GM18867 (cell line): ENCODE measurements around the gene PNKP.

Experiments used
- ATAC-seq: cut with Tn5 transposase; IDR thresholded peaks from one replicate; pipeline ENCODE4 v1.9.1; 2021; ENCODE audit warnings: mild to moderate bottlenecking, moderate library complexity; ENCODE audit not compliant: unreplicated experiment

The PNKP gene

GRCh38 chr19:49847731-49848696 is 19.4 kb downstream of the PNKP start:
- no peak for ATAC-seq

- ATAC-seq = no peak
Measured at GRCh38 chr19:49846408-49846807, 21.0 kb downstream of the PNKP start.

- no peak for ATAC-seq
Measured at GRCh38 chr19:49845414-49845813, 22.0 kb downstream of the PNKP start.

DNA sequence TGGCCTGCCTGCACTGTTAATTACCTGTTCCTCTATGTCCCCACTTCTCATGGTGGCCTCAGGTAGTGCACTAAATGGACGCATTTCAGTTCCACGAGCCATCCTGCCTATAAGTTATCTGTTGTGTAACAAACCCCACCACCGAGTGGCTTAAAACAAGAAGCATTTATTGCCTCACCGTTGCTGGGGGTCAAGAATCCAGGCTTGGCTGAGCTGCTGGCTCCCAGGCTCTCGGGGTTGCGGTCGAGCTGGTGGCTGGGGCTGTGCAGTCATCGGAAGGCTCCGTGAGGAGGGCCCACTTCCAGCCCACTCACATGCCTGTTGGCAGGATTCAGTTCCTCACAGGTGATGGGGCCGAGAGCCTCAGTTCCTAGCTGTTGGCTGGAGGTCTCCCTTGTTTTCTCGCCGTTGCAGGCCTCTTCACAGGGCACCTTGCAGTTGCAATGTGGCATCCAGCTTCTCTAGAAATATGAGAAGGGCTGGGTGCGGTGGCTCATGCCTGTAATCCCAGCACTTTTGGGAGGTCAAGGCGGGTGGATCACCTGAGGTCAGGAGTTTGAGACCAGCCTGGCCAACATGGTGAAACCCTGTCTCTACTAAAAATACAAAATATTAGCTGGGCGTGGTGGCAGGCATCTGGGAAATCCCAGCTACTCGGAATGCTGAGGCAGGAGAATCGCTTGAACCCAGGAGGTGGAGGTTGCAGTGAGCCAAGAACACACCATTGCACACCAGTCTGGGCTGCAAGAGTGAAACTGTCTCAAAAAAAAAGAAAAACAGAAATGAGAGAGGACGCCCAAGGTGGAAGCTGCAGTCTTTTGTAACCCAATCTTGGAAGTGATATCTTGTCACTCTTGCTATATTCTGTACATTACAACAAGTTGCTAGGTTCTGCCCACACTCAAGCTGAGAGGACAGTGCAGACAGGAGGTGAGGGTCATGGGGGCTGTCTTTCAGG is 23.0 kb downstream of the PNKP start:
- no peak for ATAC-seq

DNA sequence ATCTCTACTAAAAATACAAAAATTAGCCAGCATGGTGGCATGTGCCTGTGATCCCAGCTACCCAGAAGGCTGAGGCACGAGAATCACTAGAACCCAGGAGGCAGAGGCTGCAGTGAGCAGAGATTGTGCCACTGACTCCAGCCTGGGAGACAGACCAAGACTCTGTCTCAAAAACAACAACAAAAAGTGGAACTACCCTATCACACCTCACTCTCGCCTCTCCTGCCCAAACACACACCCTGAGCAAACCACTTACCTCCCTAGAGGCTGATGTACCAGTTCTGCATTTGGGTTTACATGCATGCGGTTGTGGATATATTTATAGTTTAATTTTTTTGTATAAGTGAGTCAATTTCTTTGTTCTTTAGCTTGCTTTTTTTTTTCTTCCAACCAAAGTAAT is 24.1 kb downstream of the PNKP start:
- ATAC-seq = no peak

- no peak for ATAC-seq
Measured at GRCh38 chr19:49840736-49841249, 26.6 kb downstream of the PNKP start.

- no peak for ATAC-seq
Measured at GRCh38 chr19:49840321-49840720, 27.1 kb downstream of the PNKP start.

DNA sequence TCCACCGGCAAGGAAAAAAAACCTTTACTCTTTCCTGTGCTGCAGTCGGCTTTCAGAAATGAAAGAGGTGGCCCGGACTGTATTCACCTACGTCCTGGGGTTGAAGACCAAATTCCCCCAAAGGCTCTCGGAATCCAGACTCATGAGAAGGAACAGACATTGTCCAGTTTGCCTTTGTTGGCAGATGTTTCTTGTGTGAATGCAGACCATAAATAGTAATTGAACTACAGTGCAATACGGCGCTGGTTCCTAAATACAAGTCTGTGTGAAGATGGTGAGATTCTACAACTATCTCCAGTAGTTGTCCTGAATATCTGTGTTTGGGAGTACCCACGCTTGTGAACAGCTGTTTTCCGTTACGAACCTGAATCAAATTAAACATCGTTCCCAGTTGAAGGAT is 27.7 kb downstream of the PNKP start:
- no peak for ATAC-seq

DNA sequence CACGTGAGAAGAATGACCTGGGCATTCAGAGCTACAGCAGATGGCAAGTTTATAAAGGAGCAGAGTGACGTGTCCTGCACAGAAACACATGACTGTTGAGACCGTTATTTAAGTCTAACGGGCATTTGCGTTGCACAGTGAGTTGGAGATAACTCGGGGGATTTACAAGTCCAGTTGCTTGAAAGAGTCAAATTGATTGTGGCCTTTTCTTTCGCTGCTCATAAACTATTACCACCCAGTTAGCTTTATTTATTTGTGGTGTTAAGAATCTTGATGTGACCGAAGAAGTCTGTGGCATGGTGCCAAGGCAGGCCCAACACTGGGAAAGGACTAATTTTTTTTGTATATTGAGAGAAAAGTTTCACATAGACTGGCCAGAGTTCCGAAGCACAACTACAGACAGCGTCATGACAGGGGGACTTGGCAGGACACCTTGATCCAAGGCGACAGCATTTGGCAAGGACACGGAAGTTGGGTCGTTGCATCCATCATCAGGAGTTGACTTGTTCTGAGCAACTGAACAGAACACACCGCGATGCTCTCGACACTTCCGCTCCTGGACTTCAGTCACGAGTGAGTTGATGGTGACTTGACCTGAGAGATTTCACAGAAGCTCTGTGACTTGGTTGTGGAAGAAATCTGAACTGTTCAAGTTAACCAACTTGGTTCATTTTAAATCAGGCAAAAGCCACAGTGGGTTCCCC is 28.3 kb downstream of the PNKP start:
- no peak for ATAC-seq

- ATAC-seq = no peak
Measured at GRCh38 chr19:49837425-49837824, 30.0 kb downstream of the PNKP start.

DNA sequence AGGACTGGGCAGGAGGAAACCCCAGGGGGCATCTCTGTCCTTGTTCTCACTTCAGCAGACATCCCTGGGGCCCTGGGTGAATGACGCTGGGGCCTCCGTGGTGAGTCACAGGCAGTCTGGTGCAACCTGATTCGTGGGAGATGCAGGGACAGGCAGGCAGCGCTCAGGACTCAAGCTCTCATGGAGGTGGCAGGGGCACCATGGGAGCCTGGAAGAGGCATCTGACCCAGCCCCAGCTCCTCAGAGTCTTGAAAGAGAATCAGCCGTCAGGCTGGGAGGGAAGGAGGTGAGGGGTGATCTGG is 30.4 kb downstream of the PNKP start:
- no peak for ATAC-seq

- no peak for ATAC-seq
Measured at GRCh38 chr19:49836176-49837008, 31.0 kb downstream of the PNKP start.

GRCh38 chr19:49835562-49835961 is 31.8 kb downstream of the PNKP start:
- no peak for ATAC-seq

DNA sequence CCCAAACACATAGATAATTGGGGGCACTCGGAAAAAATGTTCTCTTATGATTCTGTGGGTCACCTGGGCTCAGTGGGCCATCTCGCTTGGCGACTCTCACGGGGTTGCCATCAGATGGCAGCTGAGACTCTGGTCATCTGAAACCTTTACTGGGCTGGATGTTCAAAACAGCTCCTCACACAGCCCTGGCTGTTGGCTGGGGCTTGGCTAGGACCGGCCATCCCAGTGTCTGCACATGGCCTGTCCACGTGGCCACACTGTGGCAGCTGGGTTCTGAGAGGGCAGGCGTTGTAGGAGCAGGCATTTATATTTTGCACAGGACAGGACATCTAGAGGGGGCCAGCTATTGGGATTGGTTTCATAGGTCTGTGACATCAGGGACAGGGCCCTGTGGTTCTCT is 33.8 kb downstream of the PNKP start:
- no peak for ATAC-seq

GRCh38 chr19:49832556-49832955 is 34.8 kb downstream of the PNKP start:
- ATAC-seq = no peak

GRCh38 chr19:49831592-49831991 is 35.8 kb downstream of the PNKP start:
- no peak for ATAC-seq

DNA sequence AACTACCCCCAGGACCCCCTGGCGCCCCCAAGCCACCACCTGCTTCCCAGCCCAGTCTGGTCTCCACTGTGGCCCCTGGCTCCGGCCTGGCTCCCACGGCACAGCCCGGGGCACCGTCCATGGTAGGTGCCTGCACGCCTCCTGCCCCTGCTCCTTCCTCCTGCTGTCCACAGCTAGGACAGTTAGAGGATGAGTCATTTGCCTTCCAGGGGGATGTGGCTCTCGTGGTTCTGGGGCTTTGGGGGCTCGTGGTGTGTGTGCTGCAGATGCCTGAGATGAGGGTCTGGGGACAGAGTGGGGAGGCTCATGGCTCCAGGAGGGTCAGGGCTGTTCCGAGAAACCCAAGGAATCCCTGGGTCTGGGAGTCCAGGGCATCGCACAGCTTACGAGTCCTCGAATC is 36.6 kb downstream of the PNKP start:
- ATAC-seq = no peak

DNA sequence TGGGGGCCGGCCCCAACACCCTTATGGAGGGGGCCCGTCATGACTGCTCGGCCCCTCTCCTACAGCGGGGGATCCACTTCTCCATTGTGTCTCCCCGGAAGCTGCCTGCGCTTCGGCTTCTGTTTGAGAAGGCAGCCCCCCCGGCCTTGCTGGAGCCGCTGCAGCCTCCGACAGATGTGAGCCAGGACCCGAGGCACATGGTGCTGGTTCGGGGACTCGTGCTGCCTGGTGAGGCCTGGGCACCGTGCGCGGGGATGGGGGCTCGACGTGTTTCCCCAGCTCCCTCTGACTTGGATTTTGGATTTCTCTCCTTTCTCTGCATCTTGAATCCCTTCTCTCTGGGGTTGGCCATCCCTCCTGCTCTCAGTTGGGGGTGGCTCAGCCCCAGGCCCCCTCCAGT is 37.7 kb downstream of the PNKP start:
- ATAC-seq = no peak

DNA sequence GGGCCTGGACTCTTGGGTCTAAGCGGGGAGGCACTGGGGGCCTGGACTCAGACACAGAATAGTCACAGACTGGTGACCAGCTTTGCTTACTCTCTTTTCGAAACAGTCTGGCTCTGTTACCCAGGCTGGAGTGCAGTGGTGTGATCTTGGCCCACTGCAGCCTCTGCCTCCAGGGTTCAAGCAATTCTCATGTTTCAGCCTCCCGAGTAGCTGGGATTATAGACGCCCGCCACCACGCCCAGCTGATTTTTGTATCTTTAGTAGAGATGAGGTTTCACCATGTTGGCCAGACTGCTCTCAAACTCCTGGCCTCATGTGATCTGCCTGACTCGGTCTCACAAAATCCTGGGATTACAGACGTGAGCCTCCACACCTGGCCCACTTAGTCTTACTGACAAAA is 38.2 kb downstream of the PNKP start:
- no peak for ATAC-seq

GRCh38 chr19:49827034-49827433 is 40.3 kb downstream of the PNKP start:
- ATAC-seq = no peak
